ENCODE measurements around the gene GSC.
"Not testable (repeated sequence)": the region's sequence is repeated elsewhere in the genome, so short reads cannot be mapped to it uniquely, and the experiment has no call there.

The GSC gene

DNA sequence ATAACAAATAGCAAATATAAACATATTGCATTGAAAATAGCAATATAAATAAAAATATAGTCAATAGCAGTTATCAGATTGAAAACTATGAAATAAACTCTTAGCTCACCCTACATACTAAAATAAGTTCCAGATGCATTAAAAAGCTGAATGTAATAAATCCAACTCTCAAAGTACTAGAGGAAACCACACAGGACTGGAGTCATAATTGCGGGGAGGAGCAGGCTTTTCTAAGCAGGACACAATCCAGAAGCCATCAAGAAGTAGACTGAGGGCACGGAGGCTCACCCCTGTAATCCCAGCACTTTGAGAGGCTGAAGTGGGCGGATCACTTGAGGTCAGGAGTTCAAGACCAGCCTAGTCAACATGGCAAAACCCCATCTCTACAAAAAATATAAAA lies 22.2 kb downstream of the GSC start:
- in situ Hi-C loops (cut with MboI; ENCODE audit: low sequenced_read_pairs) = no loop called here

DNA sequence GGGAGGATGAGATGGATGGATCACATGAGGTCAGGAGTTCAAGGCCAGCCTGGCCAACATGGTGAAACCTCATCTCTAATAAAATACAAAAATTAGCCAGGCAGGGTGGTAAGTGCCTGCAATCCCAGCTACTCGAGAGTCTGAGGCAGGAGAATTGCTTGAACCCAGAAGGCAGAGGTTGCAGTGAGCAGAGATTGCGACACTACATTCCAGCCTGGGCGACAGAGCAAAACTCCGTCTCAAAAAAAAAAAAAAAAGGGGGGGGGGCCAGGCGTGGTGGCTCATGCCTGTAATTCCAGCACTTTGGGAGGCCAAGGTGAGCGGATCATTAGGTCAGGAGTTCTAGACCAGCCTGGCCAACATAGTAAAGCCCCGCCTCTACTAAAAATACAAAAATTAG lies 22.8 kb downstream of the GSC start:
- in situ Hi-C loops (cut with MboI; ENCODE audit: low sequenced_read_pairs) = not testable (repeated sequence)

DNA sequence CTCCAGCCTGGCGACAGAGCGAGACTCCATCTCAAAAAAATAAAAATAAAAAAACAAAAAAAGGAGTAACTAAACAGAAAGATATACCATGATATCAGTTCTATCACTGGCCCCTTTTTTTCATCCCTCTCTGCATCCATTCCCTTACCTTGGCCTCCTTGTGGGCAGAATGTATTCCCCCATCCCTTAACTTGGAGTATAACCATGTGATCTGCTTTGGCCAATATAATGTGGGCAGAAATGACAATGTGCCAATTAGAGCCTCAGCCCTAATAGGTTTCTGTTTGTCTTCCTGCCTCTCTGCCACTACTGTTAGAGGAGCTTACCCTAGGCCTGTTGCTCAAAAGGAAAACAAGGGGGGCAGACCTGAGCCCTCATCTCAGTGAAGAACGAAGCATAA lies 23.8 kb downstream of the GSC start:
- in situ Hi-C loops (cut with MboI; ENCODE audit: low sequenced_read_pairs) = no loop called here

DNA sequence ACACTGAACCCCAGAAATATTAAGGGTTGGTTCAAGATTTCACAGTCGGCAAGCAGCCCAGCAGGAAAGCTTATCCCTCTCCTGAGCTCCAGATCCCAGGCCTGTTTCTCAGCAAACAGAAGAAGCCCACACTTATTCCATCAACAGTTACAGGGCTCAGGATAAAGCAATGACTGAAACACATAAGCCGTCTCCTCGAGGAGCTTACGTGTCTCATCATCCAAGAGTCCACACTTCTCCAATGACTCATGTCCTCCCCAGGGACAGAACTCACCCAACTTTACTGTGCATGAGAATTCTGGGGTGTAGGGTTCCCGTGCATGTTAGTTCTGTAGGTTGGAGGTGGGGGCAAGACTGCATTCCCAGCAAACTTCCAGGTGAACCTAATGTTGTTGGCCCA lies 31.2 kb downstream of the GSC start:
- in situ Hi-C loops (cut with MboI; ENCODE audit: low sequenced_read_pairs) = no loop called here

DNA sequence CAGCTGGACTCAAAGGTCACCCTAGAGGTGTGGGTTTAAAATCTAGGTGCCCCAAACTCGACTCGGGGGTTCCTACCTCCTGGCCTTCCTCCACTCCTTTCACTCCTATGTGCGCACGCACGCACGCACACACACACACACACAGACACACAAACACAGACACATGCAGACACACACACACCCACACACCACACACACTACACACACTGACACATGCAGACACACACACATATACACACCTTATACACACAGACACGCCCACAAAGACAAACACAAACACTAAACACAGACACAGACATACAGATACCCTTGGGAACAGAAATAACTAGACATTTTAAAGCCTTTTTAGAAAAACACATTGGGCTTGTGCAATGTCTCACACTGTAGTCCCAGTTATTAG lies 31.8 kb downstream of the GSC start:
- in situ Hi-C loops (cut with MboI; ENCODE audit: low sequenced_read_pairs) = no loop called here

DNA sequence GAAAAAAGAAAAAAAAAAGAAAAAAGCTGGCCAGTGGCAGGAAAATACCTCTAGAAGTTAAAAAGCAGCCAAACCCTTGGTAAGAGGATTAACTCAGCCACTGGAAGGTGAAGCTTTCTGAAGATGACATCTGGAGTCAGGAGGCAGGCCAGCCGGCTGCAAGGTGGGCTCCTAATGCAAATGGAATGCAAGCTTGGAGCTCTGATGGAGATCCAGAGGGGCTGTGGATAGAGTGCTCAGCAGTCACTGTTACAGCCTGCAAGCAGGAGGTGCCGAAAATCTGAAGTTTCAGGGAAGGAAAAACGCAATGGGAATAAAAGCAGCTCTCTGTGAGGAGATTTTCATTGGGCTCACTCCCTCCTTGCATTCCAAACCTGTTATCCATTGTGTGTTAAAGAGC lies 41.0 kb downstream of the GSC start:
- in situ Hi-C loops (cut with MboI; ENCODE audit: low sequenced_read_pairs) = no loop called here

DNA sequence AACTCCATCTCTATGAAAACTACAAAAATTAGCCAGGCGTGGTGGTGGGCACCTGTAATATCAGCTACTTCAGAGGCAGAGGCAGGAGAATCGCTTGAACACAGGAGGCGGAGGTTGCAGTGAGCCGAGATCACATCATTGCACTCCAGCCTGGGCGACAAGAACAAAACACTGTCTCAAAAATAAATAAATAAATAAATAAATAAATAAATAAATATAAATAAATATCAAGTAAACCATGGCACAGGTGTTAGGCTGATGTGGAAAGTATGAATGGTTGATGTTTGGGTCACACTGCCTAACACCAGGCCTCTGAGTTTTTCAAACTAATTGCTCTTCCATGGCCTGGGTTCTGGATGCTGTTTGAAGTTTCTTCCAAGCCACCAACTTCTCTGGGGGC lies 41.5 kb downstream of the GSC start:
- in situ Hi-C loops (cut with MboI; ENCODE audit: low sequenced_read_pairs) = not testable (repeated sequence)

DNA sequence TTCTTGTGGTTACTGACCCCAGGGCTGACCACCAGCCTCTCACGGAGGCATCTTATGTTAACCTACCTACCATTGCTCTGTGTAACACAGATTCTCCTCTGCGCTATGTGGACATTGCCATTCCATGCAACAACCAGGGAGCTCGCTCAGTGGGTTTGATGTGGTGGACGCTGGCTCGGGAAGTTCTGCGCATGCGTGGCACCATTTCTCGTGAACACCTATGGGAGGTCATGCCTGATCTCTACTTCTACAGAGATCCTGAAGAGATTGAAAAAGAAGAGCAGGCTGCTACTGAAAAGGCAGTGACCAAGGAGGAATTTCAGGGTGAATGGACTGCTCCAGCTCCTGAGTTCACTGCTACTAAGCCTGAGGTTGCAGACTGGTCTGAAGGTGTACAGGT lies 43.3 kb downstream of the GSC start:
- in situ Hi-C loops (cut with MboI; ENCODE audit: low sequenced_read_pairs) = not testable (repeated sequence)

DNA sequence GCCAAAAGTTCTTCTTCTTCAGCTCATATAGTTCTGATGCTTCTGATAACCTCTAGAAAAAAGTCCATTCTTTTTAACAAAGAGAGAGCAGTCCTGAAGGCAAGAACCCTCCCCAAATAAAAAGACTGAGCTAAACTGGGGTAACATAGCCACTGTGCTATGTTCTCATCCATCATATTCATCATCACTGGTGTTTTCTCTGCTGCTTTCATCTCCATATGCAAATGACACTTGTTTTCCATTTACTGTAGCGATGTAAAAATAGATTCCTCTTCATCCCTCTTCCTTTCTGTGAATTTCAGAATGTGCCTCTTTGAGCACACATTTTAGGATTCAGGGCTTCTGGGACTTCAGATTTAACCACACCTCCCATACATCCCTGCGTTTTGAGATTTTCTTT lies 44.9 kb downstream of the GSC start:
- in situ Hi-C loops (cut with MboI; ENCODE audit: low sequenced_read_pairs) = no loop called here

DNA sequence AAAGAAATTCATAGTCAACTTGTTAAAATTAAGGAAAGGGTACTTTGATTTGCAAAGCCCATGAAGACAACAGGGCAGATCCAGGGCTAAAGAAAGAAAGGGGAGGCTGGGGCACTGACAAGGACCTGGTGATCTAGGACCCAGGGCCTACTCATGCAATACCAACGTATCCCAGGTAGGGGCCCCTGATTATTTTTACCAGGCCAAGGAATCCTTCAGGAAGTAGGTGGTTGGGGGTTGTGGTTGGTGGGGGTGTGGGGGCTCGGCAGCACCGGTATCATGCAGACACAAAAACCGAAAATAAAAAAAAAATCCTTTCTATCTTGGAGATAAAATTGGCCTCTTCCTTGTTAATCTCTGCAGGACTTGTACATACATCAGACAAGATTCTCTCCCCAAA lies 47.5 kb downstream of the GSC start:
- in situ Hi-C loops (cut with MboI; ENCODE audit: low sequenced_read_pairs) = no loop called here
